Right forelimb (tissue), 1 donor: ENCODE measurements around the gene TOR2A.

Source experiments
- DNase-seq: peaks from one replicate; pipeline ENCODE4 v3.0.0-alpha.2; 2018

TOR2A gene

GRCh38 chr9:127694890-127695720, 40.0 kb downstream of the TOR2A start:
- no peak for DNase-seq

GRCh38 chr9:127693697-127694096, 41.4 kb downstream of the TOR2A start:
- DNase-seq: no peak

- DNase-seq: no peak
Observed at GRCh38 chr9:127693143-127693542, 42.0 kb downstream of the TOR2A start.

- DNase-seq: no peak
Observed at GRCh38 chr9:127692071-127692470, 43.0 kb downstream of the TOR2A start.

- no peak for DNase-seq
Observed at GRCh38 chr9:127690735-127691134, 44.4 kb downstream of the TOR2A start.

- DNase-seq: no peak
Observed at GRCh38 chr9:127689329-127690000, 45.6 kb downstream of the TOR2A start.

GRCh38 chr9:127686461-127687393, 48.4 kb downstream of the TOR2A start:
- no peak for DNase-seq

- no peak for DNase-seq
Observed at GRCh38 chr9:127684576-127684975, 50.5 kb downstream of the TOR2A start.

- DNase-seq: no peak
Observed at GRCh38 chr9:127683723-127684122, 51.4 kb downstream of the TOR2A start.

- no peak for DNase-seq
Observed at GRCh38 chr9:127682351-127683136, 52.5 kb downstream of the TOR2A start.
